Measurements from ENCODE around the gene SLC1A2.

Gene SLC1A2

DNA sequence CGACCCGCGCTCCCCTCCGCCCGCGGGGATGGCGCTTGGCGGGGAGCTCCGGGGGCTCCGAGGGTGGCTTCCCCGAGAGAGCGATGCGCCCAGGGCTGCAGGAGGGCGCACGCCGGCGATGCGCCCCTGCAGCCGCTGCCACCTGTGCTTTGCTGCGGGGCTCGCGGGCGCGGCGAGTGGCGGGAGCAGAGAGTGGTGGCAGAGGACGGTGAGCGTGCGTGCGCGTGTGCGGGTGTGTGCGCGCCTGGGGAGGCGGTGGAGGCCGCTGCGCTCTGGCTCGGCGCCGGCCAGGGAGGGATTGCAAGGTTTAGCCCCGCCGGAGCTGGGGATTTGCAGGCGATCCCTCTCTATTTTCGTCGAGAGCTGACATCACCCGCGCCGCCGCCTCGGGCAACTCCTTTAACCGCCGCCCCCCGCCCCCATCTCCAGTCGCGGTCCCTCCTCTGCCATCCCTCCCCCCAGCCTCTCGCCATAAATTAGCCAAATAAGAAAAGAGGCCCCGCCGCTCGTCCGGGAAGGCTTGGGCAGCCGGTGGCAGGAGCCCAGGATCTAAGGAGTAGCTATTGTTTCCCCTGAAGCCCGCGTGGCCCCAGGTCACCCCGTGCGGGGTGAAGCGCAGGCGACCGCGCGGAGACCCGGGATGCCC, at the start of gene SLC1A2:
Gene SLC1A2, minus strand, starts transcription at position 375 of the 646 bp plus-strand sequence. CDS start 592 bp downstream, outside the sequence.
- DNase-seq = peak; percentile 9

DNA sequence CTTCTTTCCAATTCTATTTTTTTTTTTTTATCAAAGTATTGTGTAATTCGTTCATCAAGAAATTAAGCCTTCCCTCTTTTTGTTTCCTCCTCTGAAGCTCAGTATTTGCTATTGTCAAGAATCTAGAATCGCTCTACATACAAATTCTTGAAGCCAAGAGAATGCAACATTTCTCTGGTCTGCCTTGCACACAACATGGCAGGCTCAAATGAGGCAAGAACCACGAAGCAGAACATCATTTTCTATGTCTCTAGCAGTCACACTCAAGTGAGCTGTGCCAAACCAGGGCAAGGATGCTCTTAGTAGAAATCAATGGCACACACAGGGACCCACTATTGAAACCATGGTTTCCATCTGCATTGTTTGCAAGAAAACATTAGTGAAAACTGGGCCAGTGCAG, 46.7 kb upstream of the SLC1A2 start:
- DNase-seq = no peak

DNA sequence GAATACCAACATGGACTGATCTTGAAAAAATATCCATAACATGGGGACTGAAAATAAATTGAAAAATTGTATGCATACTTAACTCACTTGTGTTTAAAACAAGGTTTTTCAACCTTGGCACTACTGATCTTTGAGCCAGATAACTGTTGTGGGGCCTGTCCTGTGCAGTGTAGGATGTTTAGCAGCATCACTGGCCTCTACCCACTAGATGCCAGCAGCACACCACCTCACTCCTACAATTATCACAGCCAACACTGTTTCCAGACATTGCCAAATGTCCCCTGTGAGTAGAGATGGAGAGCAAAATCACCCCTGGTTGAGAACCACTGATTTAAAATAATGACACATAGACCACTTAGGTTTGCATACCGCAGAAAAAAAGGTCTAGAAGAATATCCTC, 45.0 kb upstream of the SLC1A2 start:
- DNase-seq = no peak

DNA sequence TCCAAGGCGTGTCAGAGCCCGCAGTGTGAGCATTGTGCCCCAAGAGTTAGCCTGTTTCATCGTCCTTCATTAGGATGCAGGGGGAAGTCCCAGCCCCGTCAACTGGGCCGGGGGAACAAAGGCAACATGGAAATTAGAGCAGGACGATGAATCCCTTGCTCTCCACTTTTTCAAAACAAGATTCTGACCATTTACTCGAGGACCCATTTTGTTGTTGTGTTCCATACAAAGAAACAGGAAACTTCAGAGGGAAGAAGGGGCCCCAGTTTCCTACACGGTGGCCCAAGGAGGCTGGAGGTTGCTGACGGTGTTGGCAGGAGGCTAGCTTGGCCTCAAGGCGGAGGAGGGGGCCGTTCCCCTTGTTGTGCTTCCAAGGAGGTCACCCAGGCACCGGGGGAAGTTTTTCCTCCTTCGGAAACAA, 44.0 kb upstream of the SLC1A2 start:
- DNase-seq = no peak

DNA sequence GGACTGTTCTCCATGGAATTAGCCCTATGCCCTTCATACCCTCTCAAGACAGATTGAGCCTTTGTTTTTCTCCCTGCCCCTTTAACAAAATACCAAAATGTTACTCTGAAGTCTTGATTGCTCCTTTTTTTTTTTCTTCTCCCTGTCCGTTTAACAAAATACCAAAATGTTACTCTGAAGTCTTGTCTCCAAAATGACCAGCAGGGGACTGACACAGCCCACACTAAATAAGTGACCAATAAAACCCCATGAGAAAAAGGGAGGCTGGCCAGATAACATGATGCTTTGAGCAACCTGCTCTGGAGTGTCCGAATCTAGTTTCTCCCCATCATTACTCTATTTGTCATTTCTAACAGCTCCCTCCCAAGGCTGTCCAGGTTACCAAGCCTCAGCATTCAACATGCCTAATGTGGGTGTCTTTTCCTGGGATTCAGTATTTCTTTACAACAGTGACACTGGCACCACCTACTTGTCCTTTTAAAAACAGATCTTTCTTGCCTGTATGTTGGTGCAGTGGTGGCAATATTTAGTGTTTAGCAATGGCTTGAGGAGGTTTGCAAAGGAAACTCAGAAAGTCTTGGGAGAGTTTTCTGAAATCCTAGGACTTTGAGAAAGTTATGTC, 42.7 kb upstream of the SLC1A2 start:
- DNase-seq = no peak

DNA sequence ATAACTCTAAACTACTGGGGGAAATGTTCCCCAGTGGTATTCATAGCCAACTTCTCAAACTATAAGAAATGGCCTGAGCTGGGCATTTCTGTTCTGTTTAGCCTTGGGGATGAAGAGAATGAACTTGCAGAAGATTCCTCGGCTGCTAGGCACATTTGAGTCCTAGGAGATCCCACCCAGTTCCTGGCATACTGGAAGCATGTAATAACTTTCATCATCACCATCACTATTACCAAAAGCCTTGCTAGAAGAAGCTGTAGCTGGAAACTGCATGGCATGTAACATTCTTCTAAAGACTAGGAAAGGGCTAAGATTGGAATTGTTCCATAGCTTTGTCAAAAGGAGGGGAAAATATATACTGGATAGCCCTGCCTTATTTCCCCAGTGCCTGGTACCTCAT, 40.1 kb upstream of the SLC1A2 start:
- no peak for DNase-seq

DNA sequence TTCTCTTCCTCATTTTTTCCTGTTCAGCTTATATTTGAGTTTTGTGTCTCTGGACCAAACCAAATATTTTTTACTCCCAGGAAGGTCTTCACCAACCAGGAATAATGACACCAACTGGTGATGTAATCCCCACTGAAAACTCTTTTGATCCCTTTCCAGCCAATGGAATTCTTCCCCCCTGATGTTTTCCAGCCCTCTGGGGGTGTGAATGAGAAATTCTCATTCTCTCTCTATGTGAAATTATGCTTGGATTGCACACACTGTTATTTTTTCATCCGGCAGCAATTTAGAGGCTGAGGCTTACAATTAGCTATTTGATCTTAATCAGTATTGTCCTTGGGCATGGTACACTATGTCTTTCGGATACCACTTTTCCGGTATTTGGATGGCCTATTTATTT, 39.5 kb upstream of the SLC1A2 start:
- DNase-seq = no peak

DNA sequence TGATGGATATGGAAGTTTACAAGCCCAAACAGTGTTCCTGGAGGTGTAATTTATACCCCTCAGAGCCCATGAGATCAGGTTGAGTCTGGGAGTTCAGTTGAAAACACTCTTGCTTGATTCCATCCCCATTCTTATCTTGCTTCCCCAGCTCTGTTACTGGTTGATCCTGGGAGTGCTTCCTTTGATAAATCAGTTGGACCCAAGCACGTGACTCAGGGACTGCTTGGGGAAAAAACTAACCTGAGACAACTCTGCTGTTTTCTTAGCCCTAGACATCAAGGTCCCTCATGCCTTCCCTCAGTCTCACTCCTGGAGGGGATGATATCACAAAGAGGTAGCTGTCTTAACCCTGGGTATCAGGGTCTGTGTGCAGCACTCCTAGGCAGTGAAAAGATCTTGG, 35.0 kb upstream of the SLC1A2 start:
- DNase-seq = no peak

DNA sequence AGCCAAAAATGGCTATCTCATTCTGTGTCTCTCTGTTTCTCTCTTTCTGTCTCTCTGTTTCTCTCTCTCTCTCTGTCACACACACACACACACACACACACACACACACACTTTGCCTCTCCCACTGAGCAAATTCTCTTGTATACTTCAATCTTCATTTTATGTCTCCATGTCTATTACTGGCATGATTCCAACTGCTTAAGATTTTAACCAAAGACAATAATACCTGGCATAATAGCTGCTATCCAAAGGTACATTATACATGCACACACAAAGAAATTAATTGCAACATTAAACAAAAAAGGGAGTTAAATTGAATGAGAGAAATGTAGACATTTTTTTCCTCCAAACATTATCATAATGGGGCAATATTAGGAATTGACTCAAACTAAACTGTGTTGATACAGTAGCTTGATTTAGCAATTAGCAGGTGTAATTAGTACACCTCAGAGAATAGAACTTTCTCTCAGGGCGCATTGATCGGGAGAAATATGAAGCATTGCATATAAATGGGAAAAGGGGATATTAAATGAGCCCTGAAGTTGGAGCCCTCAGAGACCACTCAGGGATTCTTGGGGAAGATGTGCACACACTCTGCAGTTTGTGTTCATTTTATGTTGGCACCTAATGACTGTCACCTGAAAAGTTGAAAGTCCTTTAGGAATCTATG, 17.4 kb upstream of the SLC1A2 start:
- no peak for DNase-seq

DNA sequence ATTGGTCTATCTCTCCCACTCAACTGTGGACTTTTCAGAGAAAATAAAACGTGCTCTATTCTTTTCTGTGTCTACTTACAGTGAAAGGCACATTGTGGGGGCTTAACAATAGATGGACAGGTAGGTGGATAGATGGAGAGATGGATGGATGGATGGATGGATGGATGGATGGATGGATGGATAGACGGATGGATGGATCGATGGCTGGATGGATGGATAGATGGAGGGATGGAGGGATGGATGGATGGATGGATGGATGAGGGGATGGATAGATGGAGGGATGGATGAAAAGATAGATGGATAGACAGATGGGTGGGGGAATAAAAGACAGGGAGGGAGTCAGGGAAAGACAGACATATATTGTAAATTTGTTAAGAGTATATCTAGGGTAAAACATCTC, 14.2 kb upstream of the SLC1A2 start:
- DNase-seq = no peak

DNA sequence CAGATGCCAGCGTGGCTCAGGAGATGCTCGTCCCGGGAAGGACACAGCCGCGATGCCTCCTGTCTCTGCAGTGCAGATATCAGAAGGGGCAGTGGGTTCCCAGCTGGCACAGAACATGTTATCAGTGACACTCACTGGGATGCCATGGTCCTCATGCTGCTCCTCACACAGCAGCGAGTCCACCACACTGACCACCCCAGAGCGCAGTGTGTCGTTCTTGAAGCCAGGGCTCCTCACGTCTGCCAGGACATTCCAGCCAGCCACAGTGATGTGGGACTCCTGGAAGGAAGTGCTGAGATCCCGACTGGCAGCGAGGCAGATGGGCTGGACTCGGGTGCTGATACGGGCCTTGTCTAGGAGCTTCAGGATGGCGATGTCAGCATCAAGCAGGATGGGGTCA, 13.1 kb upstream of the SLC1A2 start:
- DNase-seq = no peak

DNA sequence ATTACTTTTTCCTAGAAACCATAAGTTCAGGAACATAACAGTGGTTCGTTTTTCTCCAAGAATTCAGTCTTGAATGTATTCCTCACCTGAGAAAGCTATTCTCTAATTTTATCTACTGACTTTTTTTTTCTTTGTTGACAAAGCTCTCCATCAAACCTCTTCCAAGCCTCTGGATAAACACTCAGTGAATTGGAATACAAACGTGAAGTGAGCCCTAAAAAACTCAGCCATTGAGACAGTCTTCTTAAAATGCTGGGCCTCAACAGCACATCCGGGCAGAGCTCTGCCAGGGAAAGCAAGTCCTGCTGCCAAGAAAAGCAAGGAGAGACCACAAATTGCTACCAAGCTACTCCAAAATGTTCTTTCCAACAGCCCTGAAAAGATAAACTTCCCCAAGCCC, 7.7 kb upstream of the SLC1A2 start:
- no peak for DNase-seq

DNA sequence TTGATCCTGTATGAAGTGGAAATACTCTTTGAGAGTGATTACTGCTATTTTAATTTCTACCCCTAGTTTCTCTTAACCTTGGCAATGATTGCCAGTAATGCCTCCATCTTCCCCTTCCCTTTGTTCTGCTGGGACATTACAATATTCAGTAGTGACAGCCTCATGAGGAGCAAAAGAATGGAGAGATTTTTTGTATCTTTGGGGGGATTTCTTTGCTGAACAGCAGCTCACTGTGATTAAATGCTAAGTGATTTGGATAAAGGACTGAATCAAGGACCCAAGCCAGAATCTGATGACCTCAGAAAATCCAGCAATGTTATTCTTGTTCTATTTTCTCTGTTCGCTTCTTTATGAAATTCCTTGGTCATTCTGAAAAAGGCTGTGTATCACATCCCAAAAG, 7.0 kb upstream of the SLC1A2 start:
- DNase-seq = no peak

DNA sequence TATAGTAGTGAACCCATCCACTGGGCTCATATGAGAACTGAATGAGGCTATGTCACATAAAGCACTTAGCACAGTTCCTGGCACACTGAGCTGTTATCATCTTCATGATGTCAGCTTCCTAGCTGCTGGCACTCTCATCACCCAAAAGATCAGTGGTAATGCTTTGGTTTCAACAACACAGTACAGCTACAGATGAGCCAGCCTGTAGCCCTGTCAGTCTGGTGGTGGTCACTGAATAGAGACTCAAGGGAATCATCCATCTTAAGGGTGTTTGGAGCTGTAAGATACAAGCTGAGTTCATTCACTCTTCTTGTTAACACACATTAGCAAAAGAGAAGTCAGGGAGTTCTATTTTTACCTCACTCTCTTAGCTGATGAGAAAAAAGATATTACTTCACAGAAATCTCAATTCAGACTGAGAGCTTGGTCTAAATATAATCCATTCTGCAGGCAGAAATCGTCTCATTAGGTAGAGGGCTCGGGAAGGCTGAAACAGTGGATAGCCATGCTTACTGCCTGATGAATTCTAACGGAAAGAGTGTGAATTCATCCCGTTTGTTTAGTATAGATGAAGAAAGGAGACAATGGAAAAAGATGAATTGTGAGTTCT, 6.3 kb upstream of the SLC1A2 start:
- DNase-seq = no peak

DNA sequence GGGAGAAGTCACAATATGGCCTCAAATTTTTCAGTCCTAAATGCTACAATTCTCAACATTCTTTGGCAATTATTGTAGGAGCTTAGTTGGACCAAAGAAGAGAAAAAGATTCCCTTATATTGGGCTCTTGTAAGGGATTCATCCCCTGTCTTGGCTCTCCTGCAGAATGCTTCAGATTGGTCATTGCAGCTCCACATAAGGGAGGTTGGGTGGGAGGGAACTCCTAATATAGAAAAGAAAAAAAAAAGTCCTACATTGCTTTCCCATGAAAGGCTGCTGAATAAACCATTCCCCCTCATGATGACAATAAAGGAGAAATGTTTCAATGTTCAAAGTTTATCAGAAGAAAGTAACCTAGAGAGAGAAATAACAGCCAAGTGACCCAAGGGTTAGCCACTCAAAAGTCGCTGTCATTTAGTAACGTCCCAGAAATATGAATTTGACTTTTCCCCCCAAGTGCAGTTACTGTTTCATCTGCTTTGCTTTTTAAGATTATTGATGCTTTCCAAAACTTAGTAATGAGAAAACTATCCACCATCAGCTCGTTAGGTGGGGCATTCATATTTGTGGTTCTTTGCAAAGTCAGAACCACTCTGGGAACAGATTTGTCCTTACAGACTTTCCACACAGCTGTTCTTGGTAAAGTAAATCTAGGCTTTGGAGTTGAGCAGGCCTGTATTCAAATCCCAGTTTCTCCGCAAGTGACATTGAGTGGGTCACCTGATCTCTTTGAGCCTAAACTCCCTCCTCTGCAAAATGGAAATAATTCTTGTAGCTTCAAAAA, 5.0 kb upstream of the SLC1A2 start:
- no peak for DNase-seq

DNA sequence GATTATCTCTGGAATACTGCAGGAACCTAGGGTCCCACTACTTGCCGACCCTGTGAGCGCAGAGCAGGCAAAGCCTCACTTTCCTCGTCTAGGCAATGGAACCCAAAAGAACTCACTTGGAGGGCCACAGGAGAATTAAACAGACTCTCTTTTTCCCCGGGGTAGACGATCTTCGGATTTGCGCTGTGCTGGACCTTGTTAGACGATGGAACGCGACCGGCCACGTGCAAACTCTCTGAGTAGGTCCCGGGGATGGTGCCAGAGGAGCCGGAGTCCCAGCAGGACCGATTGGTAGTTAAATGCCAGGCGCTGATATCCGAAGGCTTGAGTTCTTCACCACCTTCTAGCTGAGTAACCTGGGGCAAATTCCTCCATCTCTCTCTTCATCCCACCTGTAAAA, 1.0 kb upstream of the SLC1A2 start:
- no peak for DNase-seq

DNA sequence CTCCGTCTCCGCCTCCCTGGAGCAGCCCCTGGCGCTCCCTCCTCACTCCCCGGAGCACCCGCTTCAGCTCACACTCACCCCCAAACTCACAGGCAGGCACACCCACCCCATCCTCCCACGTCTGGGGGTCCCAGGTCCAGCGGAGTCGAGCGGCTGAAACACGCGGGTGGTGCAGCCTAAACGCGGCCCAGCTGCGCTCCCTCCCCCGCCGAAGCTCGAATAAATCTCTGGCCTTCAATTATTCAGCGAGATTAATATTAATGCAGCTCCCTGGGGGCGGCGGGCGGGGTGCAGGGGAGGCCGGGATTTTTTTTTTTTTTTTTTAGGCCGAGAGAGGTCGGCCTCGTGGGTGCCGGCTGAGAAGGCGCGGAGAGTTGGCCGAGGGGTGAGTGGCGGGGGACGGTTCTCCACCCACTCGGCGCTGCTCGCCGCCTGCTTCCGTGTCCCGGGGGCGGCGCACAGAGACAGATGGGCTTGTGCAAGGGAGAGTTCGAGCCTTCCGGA, 524 bp upstream of the SLC1A2 start:
- DNase-seq = no peak

DNA sequence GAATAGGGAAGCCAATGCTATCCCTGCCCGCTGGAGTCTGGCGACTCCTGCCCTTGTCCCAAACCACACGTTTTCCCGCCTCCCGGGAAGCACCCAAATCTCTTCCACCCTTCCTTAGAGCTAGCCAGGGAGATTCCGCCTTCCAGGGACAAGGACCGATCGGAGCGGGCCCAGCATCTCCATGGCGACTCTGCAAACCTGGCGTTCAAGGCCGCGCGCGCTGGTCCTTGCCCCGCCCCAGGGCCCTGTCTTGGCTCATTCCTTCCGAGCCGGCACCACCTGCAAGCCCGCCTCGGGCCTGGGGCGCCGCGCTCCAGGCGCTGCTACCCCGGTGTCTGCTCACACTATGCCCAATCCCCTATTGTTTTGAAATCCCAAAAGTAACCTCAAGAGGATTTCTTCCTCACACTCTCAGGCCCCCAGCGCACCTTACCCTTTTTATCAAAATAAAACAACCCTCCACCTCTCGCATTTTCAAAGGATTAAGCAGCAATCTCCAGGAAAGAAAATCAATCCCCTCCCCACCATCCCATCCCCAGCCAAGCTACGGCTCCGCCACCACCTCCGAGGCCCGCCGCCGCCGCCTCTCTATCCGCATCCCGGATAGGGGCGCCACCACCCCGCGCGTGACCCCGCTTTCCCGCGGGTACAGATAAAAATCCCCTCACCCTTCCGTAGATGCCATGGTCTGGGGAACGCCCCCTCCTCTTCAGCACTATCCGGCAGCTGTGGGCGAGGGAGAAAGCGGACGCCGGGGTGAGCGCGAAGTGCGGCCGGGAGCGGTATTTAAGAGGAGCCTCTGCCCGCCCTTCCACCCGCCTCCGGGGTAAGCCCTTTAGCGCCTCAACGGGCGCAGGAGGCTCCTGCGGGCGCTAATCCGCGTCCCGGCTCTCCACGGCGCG, 825 bp downstream of the SLC1A2 start:
- DNase-seq = peak; percentile 23

DNA sequence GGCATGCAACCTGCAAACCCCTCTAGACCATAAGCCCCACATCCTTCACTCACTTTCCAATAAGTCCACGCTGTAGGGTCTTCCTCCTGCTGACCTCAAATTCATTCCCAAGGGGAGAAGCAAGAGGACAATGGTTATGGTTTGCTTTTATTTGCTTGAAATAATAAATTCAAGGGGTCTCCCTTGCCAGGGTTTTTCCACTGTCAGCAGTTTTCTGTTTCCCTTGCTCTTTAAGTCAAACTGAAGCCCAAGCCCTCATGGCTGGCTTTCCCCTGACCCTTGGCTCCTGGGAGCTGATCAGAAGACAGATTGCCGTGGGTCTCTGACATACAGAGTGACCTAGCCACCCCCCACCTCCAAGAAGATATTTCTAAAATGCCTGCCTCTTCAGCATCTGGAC, 3.9 kb downstream of the SLC1A2 start:
- no peak for DNase-seq

DNA sequence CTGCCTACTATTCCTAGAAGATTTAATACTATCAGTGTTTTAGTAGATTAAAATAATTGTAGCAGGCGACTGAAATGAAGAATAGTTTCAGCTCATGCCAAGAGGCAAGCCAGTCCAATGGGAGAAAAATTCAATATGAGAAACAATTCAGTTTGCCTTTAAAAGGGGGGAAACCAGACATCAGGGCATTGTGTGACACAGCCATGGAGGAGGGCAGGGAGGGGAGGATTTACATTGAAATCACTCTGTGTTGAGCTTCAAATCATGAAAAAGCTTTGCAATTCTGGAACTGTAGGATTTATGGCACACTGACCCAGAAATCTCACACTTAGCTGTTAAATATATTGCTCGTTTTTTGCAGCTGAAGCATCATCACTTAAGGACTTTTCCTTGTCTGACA, 4.6 kb downstream of the SLC1A2 start:
- DNase-seq = no peak

DNA sequence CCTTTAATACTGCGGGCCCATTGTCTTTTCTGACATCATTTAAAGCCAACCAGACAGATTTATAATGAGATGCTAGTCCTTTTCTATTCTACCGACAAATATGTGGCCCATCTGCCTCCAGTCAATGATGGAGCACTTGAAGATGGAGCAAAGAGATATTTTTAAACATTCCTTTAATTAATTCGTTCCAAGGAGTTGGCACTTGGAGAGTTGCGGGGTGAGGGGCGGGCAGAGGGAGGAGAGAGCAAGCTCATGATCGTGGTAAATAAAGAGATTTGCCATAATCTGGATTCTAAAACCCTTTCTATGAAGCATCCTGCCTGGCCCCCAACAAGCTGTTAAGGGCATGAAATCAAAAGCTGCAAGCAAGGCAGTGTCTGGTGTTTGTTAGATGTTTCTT, 5.0 kb downstream of the SLC1A2 start:
- no peak for DNase-seq

DNA sequence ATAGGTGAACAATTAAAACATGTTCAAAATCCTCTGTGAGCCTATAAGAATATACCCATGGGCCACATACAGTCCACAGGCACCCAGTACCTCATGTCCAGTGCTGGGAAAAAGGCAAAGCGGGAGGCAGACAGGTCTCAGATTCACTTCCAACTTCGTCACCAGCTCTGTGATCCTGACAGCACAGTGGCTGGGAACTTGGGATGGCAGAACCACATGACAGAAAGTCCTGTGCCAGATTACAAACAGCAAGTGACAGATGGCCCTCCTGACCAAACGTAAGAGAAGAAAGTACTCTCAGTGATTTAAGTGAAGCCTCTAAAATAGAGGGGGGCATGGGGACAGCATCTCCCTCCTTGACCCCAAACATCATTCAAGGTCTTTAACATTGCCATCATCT, 5.8 kb downstream of the SLC1A2 start:
- no peak for DNase-seq
